GM12891 (cell line): ENCODE measurements around the gene INTS4.
"Not testable (repeated sequence)": the region's sequence is repeated elsewhere in the genome, so short reads cannot be mapped to it uniquely, and the experiment has no call there.

Source experiments
- DNase-seq: peaks from one replicate; pipeline ENCODE4 v3.0.0; 2011; ENCODE audit warnings: low spot score; ENCODE audit not compliant: insufficient read length
- FAIRE-seq: peaks from 2 replicates; lab custom pipeline; 2011; peaks lifted over from hg19 to GRCh38; lab: Jason Lieb, UNC
- PAX5 ChIP-seq: IDR thresholded peaks from 2 replicates; pipeline ENCODE4 v1.6.1; 2011; ENCODE audit warnings: low read length, moderate library complexity, mild to moderate bottlenecking; ENCODE audit not compliant: insufficient read depth, severe bottlenecking
- POLR2A ChIP-seq: IDR thresholded peaks from 2 replicates; pipeline ENCODE4 v1.6.1; 2011; ENCODE audit warnings: low read depth, low read length, control low read depth
- POLR2AphosphoS5 ChIP-seq: IDR thresholded peaks from 2 replicates; pipeline ENCODE4 v1.6.1; 2011; ENCODE audit warnings: low read depth, low read length, control low read depth
- POU2F2 ChIP-seq: IDR thresholded peaks from 2 replicates; pipeline ENCODE4 v1.6.1; 2011; ENCODE audit warnings: low read depth, mild to moderate bottlenecking, control low read depth, low read length, moderate library complexity
- SPI1 ChIP-seq: IDR thresholded peaks from 2 replicates; pipeline ENCODE4 v1.6.1; 2011; ENCODE audit warnings: low read depth, low read length, control low read depth
- TAF1 ChIP-seq: IDR thresholded peaks from 2 replicates; pipeline ENCODE4 v1.6.1; 2011; ENCODE audit warnings: low read depth, low read length, control low read depth

INTS4 gene

DNA sequence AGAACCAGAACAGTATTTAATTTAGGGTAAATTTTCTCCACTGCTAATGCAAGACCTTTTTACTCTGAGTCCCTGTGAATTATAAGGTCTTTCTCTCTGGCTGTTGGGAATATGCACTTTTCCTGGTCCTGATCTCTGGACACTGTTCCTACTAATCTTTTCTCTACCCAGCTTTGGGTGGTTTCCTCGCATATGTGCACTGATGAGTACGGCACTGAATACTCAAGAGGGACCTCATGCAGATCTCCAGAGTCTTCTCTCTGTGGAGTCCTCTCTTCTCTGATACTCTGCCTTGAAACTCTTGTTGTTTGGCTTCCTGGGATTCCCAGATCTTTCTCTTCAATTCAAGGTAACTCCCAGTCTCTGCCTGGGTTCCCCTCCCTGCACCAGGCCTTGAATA lies 14.6 kb upstream of the INTS4 start:
- TF ChIP-seq POU2F2 = no peak
- no peak for TF ChIP-seq SPI1
- no peak for TF ChIP-seq POLR2AphosphoS5
- TF ChIP-seq POLR2A = no peak
- TF ChIP-seq TAF1 = no peak
- TF ChIP-seq PAX5 = no peak
- no peak for DNase-seq
- no peak for FAIRE-seq

DNA sequence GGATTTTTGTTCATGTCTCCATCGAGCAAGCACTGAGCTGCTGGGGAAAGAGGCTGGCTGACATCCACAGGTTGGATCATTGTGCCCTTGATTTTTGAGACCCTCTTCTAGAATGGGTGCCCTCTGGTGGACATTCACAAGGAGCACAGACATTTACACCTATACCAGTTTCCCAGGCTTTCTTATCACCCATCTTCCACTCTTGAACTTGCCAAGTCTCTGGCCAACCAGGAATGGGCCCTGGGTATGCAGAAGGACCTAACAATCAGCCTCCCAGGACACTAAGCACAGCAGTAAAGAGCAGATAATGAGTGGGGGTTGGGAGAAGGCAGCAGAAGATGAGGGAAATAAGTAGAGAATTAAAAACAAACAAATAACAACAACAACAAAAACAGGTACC lies 5.7 kb upstream of the INTS4 start:
- DNase-seq (no peak), FAIRE-seq (peak; percentile 59)
- TF ChIP-seq TAF1 = no peak
- no peak for TF ChIP-seq SPI1
- TF ChIP-seq PAX5 = no peak
- no peak for TF ChIP-seq POU2F2
- no peak for TF ChIP-seq POLR2A
- no peak for TF ChIP-seq POLR2AphosphoS5

DNA sequence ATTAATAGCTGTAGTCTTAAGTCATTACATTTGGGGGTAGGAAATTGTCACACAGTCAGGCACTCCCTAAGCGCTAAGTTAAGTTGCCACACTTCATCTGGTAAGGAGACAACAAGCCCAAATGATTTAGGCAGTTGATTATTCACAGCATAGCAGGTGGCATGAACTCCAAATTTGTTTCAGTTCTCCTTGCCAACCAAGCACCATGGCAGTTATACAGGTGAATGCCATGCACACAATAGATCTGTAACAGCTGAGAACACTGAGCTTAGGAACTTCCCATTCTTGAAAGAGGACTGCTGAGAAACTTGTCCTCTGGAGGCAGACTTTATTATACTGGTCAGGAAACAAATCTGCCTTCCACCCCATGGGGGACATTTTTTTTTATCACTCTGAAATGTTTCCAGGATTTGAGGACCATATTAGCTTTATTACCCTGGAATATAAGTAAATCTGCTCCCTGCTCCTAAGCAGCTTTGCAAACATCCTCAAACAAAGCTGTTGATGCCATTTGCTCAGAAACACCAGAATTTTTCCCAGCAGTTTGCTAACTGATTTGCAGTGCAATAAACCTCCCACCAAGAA lies 5.1 kb upstream of the INTS4 start:
- no peak for DNase-seq
- TF ChIP-seq POU2F2 = no peak
- no peak for TF ChIP-seq SPI1
- no peak for TF ChIP-seq PAX5
- TF ChIP-seq POLR2A = no peak
- no peak for TF ChIP-seq POLR2AphosphoS5
- TF ChIP-seq TAF1 = no peak
- no peak for FAIRE-seq

DNA sequence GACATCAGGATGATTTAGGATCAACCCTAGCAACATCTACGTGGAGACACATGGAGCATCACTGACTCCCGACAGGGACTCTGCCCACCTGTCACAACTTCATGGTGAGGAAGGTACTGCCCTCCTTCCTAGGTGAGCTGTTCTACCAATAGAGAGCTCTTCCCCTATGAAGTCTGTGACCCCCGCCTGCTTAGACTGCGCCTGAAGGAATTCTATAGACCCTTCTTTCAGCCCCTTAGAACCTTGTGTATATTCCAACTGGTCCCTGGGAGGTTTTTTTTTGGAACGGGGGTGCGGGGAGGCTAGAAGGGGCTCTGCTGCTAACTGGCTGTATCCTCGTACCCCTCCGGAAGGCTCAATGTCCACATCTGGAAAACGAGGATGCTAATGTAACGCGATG lies 566 bp downstream of the INTS4 start:
- no peak for TF ChIP-seq POU2F2
- DNase-seq = no peak
- no peak for FAIRE-seq

DNA sequence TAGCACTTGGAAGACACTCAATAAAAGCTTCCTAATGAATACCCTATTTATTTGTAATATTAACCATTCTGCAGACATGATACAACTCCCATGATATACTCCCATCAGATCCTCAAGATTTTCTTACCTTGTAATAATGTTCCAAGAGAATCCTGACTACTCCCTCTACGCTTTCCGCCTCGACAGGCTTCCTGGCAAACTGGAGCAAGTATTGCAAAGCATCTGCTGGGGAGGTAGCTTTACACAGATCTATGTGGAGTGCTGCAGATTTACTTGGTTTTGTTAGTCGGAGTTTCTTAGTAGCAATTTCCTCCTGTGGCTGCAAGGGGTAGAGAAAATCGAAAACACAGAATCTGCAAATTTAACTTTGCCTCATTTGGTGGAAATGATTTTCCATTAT lies 3.5 kb downstream of the INTS4 start:
- TF ChIP-seq POLR2AphosphoS5 = no peak
- TF ChIP-seq POU2F2 = no peak
- TF ChIP-seq PAX5 = no peak
- TF ChIP-seq SPI1 = no peak
- no peak for TF ChIP-seq POLR2A
- TF ChIP-seq TAF1 = no peak
- DNase-seq (no peak), FAIRE-seq (no peak)

DNA sequence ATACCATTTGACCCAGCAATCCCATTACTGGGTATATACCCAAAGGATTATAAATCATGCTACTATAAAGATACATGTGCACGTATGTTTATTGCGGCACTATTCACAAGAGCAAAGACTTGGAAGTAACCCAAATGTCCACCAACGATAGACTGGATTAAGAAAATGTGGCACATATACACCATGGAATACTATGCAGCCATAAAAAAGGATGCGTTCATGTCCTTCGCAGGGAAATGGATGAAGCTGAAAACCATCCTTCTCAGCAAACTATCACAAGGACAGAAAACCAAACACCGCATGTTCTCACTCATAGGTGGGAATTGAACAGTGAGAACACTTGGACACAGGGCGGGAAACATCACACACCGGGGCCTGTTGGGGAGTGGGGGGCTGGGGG lies 8.0 kb downstream of the INTS4 start:
- not testable (repeated sequence) for FAIRE-seq, DNase-seq

DNA sequence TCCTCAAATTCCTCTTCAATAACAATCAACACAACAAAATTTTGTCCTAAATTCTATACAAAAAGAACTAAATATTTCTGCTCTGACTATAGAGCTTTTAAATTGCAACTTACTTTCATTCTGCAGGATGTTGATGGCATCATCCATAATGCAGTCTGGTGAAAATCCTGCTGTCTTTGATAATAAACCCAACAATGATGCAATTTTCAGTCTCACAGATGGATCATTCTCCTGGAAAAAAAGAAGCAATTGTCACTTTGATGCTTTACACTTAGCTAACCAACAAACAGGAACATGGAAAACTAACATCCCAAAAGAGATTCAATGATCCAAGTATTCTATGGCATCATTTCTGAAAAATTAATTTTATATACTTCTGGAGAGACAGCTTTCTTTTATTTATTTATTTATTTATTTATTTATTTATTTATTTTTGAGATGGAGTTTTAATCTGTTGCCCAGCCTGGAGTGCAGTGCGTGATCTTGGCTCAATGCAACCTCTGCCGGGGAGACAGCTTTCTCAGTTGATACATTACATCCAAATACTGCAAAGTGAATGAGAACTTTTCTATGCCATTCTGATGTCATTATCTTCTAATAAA lies 13.0 kb downstream of the INTS4 start:
- TF ChIP-seq PAX5 (no peak), TAF1 (no peak), POLR2A (no peak), SPI1 (no peak), POLR2AphosphoS5 (no peak), POU2F2 (no peak)
- DNase-seq = no peak
- no peak for FAIRE-seq

DNA sequence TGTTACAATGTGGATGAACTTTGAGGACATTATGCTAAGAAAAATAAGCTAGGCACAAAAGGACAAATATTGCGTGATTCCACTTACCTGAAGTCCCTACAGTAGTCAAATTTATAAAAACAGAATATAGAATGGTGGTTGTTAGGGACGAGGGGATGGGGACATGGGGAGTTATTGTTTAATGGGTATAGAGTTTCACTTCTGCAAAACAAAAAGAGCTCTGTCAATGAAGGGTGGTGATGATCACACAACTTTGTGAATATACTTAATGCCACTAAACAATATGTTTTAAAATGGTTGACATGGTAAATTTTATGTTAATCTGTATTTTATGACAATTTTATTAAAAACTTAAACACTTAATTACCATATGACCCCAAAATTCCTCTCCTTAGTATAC lies 26.1 kb downstream of the INTS4 start:
- peak; percentile 81 for FAIRE-seq
- TF ChIP-seq SPI1 = peak; percentile 92
- TF ChIP-seq TAF1 = no peak
- no peak for DNase-seq

DNA sequence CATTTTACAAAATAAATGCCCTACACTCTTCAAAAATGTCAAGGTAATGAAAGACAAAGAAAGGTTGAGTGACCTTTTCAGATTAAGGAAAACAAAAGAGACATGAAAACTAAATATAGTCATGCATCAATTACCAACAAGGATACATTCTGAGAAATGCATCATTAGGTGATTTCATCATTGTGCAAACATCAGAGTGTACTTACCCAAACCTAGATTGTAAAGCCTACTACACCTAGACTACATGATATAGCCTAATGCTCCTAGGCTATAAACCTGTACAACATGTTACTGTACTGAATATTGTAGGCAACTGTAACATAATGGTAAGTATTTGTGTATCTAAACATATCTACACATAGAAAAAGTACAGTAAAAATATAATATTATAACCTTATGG lies 26.7 kb downstream of the INTS4 start:
- FAIRE-seq = peak; percentile 57
- TF ChIP-seq POLR2A (no peak), POLR2AphosphoS5 (no peak), PAX5 (no peak), TAF1 (no peak), POU2F2 (no peak), SPI1 (no peak)
- DNase-seq = no peak

DNA sequence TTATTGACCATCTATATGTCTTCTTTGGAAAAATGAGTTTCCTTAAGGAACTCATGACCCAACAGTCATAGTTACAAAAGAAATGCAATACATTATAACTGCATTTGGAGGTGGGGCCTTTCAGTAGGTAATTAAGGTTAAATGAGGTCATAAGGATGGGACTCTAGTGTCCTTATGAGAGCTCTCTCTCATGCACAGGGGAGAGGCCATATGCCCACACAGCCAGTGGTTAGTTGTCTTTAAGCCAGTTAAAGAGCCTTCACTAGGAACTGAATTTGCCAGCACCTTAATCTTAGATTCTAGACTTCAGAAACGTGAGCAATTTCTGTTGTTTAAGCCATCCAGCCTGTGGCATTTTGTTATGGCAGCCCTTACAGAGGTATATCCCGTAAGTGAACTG lies 27.3 kb downstream of the INTS4 start:
- DNase-seq = no peak
- no peak for TF ChIP-seq SPI1
- FAIRE-seq = no peak

DNA sequence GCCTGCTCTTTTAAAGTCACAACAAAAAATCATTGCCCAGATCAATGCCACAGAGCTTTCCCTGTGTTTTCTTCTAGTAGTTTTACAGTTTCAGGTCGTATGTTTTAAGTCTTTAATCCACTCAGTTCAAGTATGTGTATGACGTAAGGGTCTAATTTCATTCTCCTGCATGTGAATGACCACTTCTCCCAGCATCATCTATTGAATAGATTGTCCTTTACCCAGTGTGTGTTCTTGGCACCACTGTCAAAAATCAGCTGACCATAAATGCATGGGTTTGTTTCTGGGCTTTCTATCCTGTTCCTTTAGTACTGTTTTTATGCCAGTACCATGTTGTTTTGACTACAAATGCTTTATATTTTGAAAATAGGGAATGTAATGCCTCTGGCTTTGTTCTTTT lies 28.1 kb downstream of the INTS4 start:
- TF ChIP-seq PAX5 (no peak), SPI1 (no peak), POU2F2 (no peak), TAF1 (no peak), POLR2A (no peak), POLR2AphosphoS5 (no peak)
- DNase-seq = no peak
- FAIRE-seq = no peak

DNA sequence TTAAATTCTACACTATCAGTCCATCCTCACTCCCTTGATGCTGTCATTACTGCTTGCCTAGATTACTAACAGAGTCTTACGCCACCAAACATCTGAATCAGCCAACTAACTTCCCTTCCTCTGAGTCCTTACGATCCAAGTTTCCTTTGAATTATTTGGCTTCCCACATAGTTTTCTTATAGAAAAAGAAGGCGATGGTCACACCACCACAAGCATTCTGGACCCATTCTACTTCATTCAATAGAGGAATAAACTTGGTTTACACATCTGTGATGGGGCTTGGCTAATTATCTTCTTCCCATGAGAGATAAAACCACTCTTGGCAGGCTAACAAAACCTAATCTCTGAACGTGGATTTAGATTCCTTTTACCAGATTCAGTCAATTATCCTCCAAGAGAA lies 35.0 kb downstream of the INTS4 start:
- no peak for TF ChIP-seq SPI1
- DNase-seq (no peak), FAIRE-seq (no peak)

DNA sequence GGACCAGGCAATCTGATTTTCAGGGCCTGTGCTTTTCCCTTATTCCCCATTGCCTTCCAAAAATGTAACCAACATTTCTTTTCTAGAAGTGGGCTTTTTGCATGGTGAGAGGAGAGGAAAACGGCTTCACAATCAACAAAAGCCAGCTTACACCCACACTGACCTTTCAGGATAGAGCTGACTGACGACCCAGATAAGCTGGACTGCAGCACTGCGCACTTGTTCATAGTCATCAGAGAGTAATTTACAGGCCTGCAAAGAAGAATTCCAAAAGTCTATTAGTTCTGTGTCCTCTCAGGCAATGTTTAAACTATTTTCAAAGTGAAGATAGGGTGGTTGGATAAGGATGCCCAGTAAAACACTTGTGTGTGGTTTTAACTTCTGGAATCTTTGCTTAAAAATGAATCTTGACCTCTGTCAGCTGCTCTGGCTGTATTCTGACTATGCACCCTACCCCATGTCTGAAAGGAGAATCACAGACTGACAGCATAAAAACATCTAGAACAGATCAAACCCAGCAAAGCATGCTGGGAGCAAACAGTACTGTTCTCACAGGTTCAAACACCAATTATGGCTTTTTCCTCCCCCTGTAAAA lies 35.8 kb downstream of the INTS4 start:
- DNase-seq, FAIRE-seq: not testable (repeated sequence)

DNA sequence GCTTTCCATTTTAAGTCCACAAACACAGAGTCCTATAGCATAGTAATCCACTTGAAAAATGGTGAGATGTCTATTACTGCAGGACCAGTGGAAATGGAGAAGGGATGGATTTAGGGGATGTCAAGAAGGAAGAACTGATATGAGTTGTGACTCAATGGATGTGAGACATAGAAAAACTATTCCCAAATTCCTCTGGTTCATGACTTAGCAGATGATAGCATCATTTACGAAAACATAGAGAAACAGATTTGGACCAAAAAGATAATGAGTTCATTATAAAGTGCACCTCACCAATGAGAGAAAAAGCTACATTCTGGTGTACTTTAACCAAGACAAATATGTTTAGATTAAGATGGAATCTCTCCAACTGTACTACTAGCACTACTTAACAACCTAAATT lies 51.2 kb downstream of the INTS4 start:
- FAIRE-seq = not testable (repeated sequence)

DNA sequence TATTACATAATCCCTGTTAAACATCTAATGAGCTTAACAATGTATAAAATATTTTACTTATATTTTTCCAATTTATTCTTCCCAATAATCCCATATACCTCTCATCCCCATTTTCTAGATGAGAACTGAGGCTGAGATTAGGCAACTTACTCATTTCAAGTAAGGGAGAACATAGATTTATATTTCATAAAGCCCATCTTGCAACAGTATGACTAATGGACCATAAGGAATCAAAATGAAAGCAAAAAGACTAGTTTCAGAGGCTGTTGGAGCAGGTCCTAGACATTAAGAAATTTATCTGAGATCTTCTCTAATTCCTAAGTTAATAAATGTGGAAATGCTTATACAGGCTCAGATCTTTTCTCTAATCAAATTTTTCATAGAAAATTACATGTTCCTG lies 52.0 kb downstream of the INTS4 start:
- DNase-seq, FAIRE-seq: not testable (repeated sequence)

More for the DNA sequence above, 51.2 kb downstream of the INTS4 start:
- DNase-seq = not testable (repeated sequence)

DNA sequence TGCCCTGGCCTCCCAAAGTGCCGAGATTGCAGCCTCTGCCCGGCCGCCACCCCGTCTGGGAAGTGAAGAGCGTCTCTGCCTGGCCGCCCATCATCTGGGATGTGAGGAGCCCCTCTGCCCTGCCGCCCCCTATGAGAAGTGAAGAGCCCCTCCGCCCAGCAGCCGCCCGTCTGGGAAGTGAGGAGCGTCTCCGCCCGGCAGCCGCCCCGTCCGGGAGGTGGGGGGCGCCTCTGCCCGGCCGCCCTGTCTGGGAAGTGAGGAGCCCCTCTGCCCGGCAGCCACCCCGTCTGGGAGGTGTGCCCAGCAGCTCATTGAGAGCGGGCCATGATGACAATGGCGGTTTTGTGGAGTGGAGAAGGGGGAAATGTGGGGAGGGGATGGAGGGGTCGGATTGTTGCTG lies 60.9 kb downstream of the INTS4 start:
- DNase-seq, FAIRE-seq: not testable (repeated sequence)
